HCT116 (cell line): Measurements from ENCODE around the gene CHAF1A. TPM values are rescaled to one million over a fixed set of nuclear protein-coding genes. Genes with fewer than 3 reads are reported as not detected.

Experiments
- ATAC-seq: fragments of 200-7000 bp; cut with Tn5 transposase; 2 replicates; pipeline ENCODE4 v1.9.1; 2020; ENCODE audit warnings: mild to moderate bottlenecking, moderate library complexity
- BruUV-seq: library from RNA; stranded (reverse); fragments of 400-500 nt; replicated peaks from 2 replicates; lab custom pipeline; 2021; lab: Mats Ljungman, UMichigan
- CTCF ChIA-PET: fragments of 300-600 bp; sonication (Branson Sonifier 250); formaldehyde crosslinking; loops from one replicate; lab custom pipeline; 2021; ENCODE audit warnings: antibody characterized with exemption; lab: Charles Lee
- POLR2A ChIA-PET: fragments of 300-600, 350-600 bp; sonication (Branson Sonifier 250); formaldehyde crosslinking; loops from one replicate; lab custom pipeline; 2021; ENCODE audit warnings: antibody characterized with exemption; lab: Charles Lee
- RAD21 ChIA-PET, 2 experiments: fragments of 300-600 bp; sonication (Branson Sonifier 250); formaldehyde crosslinking; loops; one replicate each; lab custom pipeline; 2023; ENCODE audit warnings: low total read pairs in 2 of 2; ENCODE audit not compliant: uncharacterized antibody in 2 of 2, unreplicated experiment in 2 of 2, low non-redundant PET in 1 of 2; lab: Charles Lee
- DNase-seq: peaks from one replicate; pipeline ENCODE4 v3.0.0-alpha.2; 2010; ENCODE audit warnings: low read depth, low spot score
- H2AFZ ChIP-seq: fragments of 200-600 bp; shearing (Covaris generic), sonication (generic); 2 replicates; pipeline ENCODE4 v1.6.1; 2017; ENCODE audit warnings: low read depth, mixed run types, mixed read lengths, antibody characterized with exemption, low read length; ENCODE audit not compliant: poor library complexity, severe bottlenecking
- H3K27ac ChIP-seq: 2 replicates; pipeline ENCODE4 v1.5.1; 2012; ENCODE audit warnings: low read depth, low read length
- H3K27me3 ChIP-seq: fragments of 200-600 bp; sonication (generic); 2 replicates; pipeline ENCODE4 v1.6.1; 2016; ENCODE audit warnings: mixed run types, low read length, mixed read lengths; ENCODE audit not compliant: insufficient read depth
- H3K36me3 ChIP-seq, 2 experiments: fragments of 200-500 bp in 1 of 2; fragments of 200-600 bp in 1 of 2; sonication (Bioruptor generic) in 1 of 2; sonication (generic) in 1 of 2; 2 replicates each; pipeline versions ENCODE4 v1.5.1 to v1.6.1; 2014 to 2016; ENCODE audit warnings: low read length in 2 of 2, inconsistent platforms in 1 of 2, mixed read lengths in 1 of 2, mixed run types in 1 of 2; ENCODE audit not compliant: insufficient read depth in 2 of 2, control insufficient read depth in 1 of 2
- H3K4me1 ChIP-seq, 2 experiments: fragments of 200-600 bp in 1 of 2; sonication (generic) in 1 of 2; 2 replicates each; pipeline versions ENCODE4 v1.5.1 to v1.6.1; 2012 to 2017; ENCODE audit warnings: low read length in 2 of 2, inconsistent platforms in 1 of 2, mild to moderate bottlenecking in 1 of 2, mixed read lengths in 1 of 2, mixed run types in 1 of 2, moderate library complexity in 1 of 2; ENCODE audit not compliant: insufficient read depth in 2 of 2, control insufficient read depth in 1 of 2
- H3K4me2 ChIP-seq: fragments of 200-600 bp; sonication (generic); 2 replicates; pipeline ENCODE4 v1.6.1; 2017; ENCODE audit warnings: mixed run types, low read length, mixed read lengths
- H3K4me3 ChIP-seq, 2 experiments: fragments of 200-600 bp in 1 of 2; sonication (generic) in 1 of 2; replicated peaks in 1 of 2; 2 replicates each; pipeline ENCODE4 v1.5.1; 2011 to 2016; ENCODE audit warnings: low read length in 2 of 2, control low read depth in 1 of 2, low read depth in 1 of 2, mild to moderate bottlenecking in 1 of 2, mixed read lengths in 1 of 2, mixed run types in 1 of 2
- H3K79me2 ChIP-seq: fragments of 200-600 bp; sonication (generic); 2 replicates; pipeline ENCODE4 v1.6.1; 2017; ENCODE audit warnings: mild to moderate bottlenecking, mixed run types, low read length, moderate library complexity, mixed read lengths; ENCODE audit not compliant: insufficient read depth
- H3K9ac ChIP-seq: fragments of 200-600 bp; sonication (generic); 2 replicates; pipeline ENCODE4 v1.6.1; 2016; ENCODE audit warnings: low read length, mixed read lengths
- H3K9me2 ChIP-seq: fragments of 200-600 bp; sonication (generic), shearing (Covaris generic); 2 replicates; pipeline ENCODE4 v1.6.1; 2017; ENCODE audit warnings: mixed run types, mild to moderate bottlenecking, moderate library complexity; ENCODE audit not compliant: insufficient read depth
- H3K9me3 ChIP-seq, 2 experiments: fragments of 200-500 bp in 1 of 2; fragments of 200-600 bp in 1 of 2; sonication (Bioruptor generic) in 1 of 2; sonication (generic) in 1 of 2; 2 replicates each; pipeline ENCODE4 v1.6.1; 2014 to 2017; ENCODE audit warnings: low read length in 2 of 2, mixed read lengths in 2 of 2, inconsistent platforms in 1 of 2, low read depth in 1 of 2, mild to moderate bottlenecking in 1 of 2, mixed run types in 1 of 2, moderate library complexity in 1 of 2; ENCODE audit not compliant: control insufficient read depth in 1 of 2, insufficient read depth in 1 of 2
- H4K20me1 ChIP-seq: fragments of 200-600 bp; sonication (generic), shearing (Covaris generic); 2 replicates; pipeline ENCODE4 v1.6.1; 2017; ENCODE audit warnings: mixed run types, mild to moderate bottlenecking, moderate library complexity; ENCODE audit not compliant: insufficient read depth
- CBX3 ChIP-seq: IDR thresholded peaks from 2 replicates; pipeline ENCODE4 v1.6.1; 2012; ENCODE audit warnings: low read depth
- CEBPB ChIP-seq: IDR thresholded peaks from 2 replicates; pipeline ENCODE4 v1.6.1; 2012; ENCODE audit warnings: low read depth
- EGR1 ChIP-seq: IDR thresholded peaks from 2 replicates; pipeline ENCODE4 v1.6.1; 2012; ENCODE audit warnings: low read depth
- ELF1 ChIP-seq: IDR thresholded peaks from 2 replicates; pipeline ENCODE4 v1.6.1; 2012; ENCODE audit warnings: low read depth, borderline replicate concordance
- EZH2 ChIP-seq: fragments of 200-600 bp; sonication (generic); IDR thresholded peaks from 2 replicates; pipeline ENCODE4 v1.6.1; 2017; ENCODE audit warnings: antibody characterized with exemption, mixed run types
- EZH2phosphoT487 ChIP-seq: fragments of 200-600 bp; IDR thresholded peaks from 2 replicates; pipeline ENCODE4 v1.6.1; 2018; ENCODE audit warnings: antibody characterized with exemption, borderline replicate concordance
- FOSL1 ChIP-seq: IDR thresholded peaks from 2 replicates; pipeline ENCODE4 v1.6.1; 2012; ENCODE audit warnings: low read depth
- JUND ChIP-seq: IDR thresholded peaks from 2 replicates; pipeline ENCODE4 v1.6.1; 2012
- POLR2A ChIP-seq: IDR thresholded peaks from 2 replicates; pipeline ENCODE4 v1.7.0; 2011; ENCODE audit warnings: borderline replicate concordance; ENCODE audit not compliant: insufficient read depth, insufficient read length; ENCODE audit errors: extremely low read depth
- RAD21 ChIP-seq: IDR thresholded peaks from 2 replicates; pipeline ENCODE4 v1.6.1; 2012; ENCODE audit warnings: low read depth, mild to moderate bottlenecking
- REST ChIP-seq: IDR thresholded peaks from 2 replicates; pipeline ENCODE4 v1.6.1; 2012; ENCODE audit warnings: low read depth
- SIN3A ChIP-seq: IDR thresholded peaks from 2 replicates; pipeline ENCODE4 v1.6.1; 2012; ENCODE audit warnings: low read depth
- SP1 ChIP-seq: IDR thresholded peaks from 2 replicates; pipeline ENCODE4 v1.6.1; 2012; ENCODE audit warnings: low read depth
- ZFX ChIP-seq: fragments of 450-650 bp; IDR thresholded peaks from 2 replicates; pipeline ENCODE4 v1.6.1; 2017
- ZNF274 ChIP-seq: fragments of 200-500 bp; sonication (Bioruptor generic); IDR thresholded peaks from 2 replicates; pipeline ENCODE4 v1.6.1; 2014; ENCODE audit warnings: mild to moderate bottlenecking, low read depth, low read length, inconsistent platforms
- intact Hi-C: fragments of 100-400 bp; cut with micrococcal nuclease; formaldehyde crosslinking; loops from 2 replicates; pipeline ENCODE4 v1.10.0; 2022
- total RNA-seq: library from RNA; stranded (reverse); gene quantifications from one replicate; pipeline ENCODE4 v1.2.1, GENCODE V29; 2021; ENCODE audit not compliant: unreplicated experiment
- TF ChIP-seq, protein P1 (sequence below): IDR thresholded peaks from 2 replicates; pipeline ENCODE4 v1.6.1; 2012
- TF ChIP-seq, protein P2 (sequence below), 3 experiments: fragments of 200-600 bp in 1 of 3; sonication (generic) in 1 of 3; IDR thresholded peaks in 2 of 3; conservative IDR thresholded peaks in 1 of 3; 2 replicates each; pipeline ENCODE4 v1.5.1; 2012 to 2017; ENCODE audit warnings: low read depth in 2 of 3, low read length in 2 of 3, antibody characterized with exemption in 1 of 3, borderline replicate concordance in 1 of 3, control low read depth in 1 of 3, mild to moderate bottlenecking in 1 of 3, mixed read lengths in 1 of 3, mixed run types in 1 of 3, moderate library complexity in 1 of 3; ENCODE audit not compliant: insufficient read depth in 1 of 3

Gene CHAF1A
- total RNA-seq, 1 experiment from 2014 or later: 69.9 TPM

DNA sequence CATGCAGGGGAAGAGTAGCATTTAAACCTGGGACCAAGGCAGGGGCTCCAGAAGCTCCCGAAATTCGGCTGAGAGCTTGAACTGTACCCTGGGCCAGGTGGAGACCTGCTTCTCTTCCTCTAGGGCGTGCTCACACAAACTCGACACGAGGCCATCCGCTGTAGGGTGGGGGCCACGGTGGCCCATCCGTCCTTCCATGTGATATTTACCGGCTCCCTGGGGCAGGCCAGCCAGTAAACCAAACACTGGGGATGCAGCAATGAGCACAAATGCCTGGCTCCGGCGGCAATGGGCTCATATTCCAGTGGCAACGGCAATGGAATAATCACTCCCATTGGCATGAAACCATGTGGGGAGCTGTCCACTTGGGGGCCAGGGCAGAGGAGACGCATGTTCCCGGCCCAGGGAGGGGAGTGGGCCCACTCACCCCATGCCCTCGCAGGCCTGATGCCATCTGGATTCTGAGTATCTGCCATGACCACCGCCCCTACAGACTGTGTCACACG, 12.9 kb upstream of the CHAF1A start:
- H4K20me1 ChIP-seq: peaks cover 4% of the 10 kb centered on the region; the same call in 1 of the 2 replicates
- intact Hi-C loops: no loop called here
- no peak overlapping the region for H2AFZ ChIP-seq
- H3K27ac ChIP-seq: no peak overlapping the region
- BruUV-seq: no TSS peak
- H3K36me3 ChIP-seq: peaks cover 4% of the 10 kb centered on the region in 2 experiments; a peak in 3 of 4 replicates
- DNase-seq: no peak
- no peak for TF ChIP-seq CEBPB
- no peaks in the 10 kb centered on the region for H3K9me3 ChIP-seq
- no peak overlapping the region for H3K4me2 ChIP-seq
- ATAC-seq: no peak
- H3K4me1 ChIP-seq: no peaks in the 10 kb centered on the region
- H3K27me3 ChIP-seq: no peaks in the 10 kb centered on the region
- ChIA-PET CTCF (no interaction called here), RAD21 (no interaction called here), POLR2A (no interaction called here)
- H3K9me2 ChIP-seq: no peaks in the 10 kb centered on the region
- peaks cover 96% of the 10 kb centered on the region for H3K79me2 ChIP-seq
- no peak overlapping the region for H3K4me3 ChIP-seq
- H3K9ac ChIP-seq: no peak overlapping the region

DNA sequence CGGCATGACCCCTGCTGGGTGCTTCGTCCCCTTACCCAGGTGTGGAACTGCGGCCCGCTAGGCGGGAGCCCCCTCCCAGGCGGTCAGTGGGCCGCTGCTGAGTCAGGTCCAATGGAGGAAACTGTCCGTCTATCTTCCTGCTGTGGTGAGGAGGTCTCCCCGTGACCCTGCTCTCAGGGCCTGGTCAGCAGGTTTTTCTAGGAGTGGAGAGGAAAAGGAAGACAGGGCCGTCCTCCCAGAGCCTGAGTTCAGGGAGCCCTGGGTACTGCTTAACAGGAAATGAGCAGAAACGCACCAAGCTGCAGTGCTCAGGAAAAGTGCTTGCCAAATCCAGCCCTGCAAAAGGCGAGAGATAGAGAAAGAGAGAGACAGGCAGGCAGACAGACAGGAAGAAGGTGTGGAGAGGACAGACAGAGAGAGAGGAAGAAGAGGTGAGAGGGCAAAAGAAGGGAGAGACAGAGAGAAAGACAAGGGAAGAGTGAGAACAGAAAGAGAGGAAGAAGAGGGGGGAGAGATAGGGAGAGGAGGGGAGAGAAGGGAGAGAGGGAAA, 12.3 kb upstream of the CHAF1A start:
- DNase-seq (no peak), ATAC-seq (no peak)
- ChIA-PET RAD21 (no interaction called here), POLR2A (no interaction called here), CTCF (no interaction called here)
- Histone ChIP-seq H3K79me2 (peaks cover 96% of the 10 kb centered on the region), H3K4me3 (no peak overlapping the region), H3K9ac (no peak overlapping the region), H2AFZ (no peak overlapping the region), H4K20me1 (peaks cover 4% of the 10 kb centered on the region; the same call in 1 of the 2 replicates), H3K9me3 (no peaks in the 10 kb centered on the region), H3K27ac (no peak overlapping the region), H3K36me3 (peaks cover 4 to 10% of the 10 kb centered on the region in 2 experiments; a peak in 3 of 4 replicates), H3K27me3 (no peaks in the 10 kb centered on the region), H3K4me1 (no peaks in the 10 kb centered on the region), H3K4me2 (no peak overlapping the region), H3K9me2 (no peaks in the 10 kb centered on the region)
- BruUV-seq: no TSS peak
- intact Hi-C loops: no loop called here
- TF ChIP-seq SP1 (no peak), EZH2 (no peak), REST (no peak), POLR2A (no peak), ELF1 (no peak), SIN3A (no peak), ZNF274 (no peak), JUND (no peak), EZH2phosphoT487 (no peak), FOSL1 (no peak), EGR1 (no peak), RAD21 (no peak), ZFX (no peak), CEBPB (no peak), CBX3 (no peak)
- TF ChIP-seq, protein P1, sequence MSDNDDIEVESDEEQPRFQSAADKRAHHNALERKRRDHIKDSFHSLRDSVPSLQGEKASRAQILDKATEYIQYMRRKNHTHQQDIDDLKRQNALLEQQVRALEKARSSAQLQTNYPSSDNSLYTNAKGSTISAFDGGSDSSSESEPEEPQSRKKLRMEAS: no peak
- TF ChIP-seq, protein P2, sequence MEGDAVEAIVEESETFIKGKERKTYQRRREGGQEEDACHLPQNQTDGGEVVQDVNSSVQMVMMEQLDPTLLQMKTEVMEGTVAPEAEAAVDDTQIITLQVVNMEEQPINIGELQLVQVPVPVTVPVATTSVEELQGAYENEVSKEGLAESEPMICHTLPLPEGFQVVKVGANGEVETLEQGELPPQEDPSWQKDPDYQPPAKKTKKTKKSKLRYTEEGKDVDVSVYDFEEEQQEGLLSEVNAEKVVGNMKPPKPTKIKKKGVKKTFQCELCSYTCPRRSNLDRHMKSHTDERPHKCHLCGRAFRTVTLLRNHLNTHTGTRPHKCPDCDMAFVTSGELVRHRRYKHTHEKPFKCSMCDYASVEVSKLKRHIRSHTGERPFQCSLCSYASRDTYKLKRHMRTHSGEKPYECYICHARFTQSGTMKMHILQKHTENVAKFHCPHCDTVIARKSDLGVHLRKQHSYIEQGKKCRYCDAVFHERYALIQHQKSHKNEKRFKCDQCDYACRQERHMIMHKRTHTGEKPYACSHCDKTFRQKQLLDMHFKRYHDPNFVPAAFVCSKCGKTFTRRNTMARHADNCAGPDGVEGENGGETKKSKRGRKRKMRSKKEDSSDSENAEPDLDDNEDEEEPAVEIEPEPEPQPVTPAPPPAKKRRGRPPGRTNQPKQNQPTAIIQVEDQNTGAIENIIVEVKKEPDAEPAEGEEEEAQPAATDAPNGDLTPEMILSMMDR (IDR thresholded peaks at IDR 0.05 in 2 of 3, conservative IDR thresholded peaks at IDR 0.05 in 1 of 3; ENCODE audit: borderline replicate concordance in 1 of 3, insufficient read depth in 1 of 3, low read depth in 2 of 3, low read length in 2 of 3): no peak
